H1 (cell line): ENCODE data around the gene DGKH. TPM values are rescaled to one million over a fixed set of nuclear protein-coding genes. Genes with fewer than 3 reads are reported as not detected.

Experiments used
- CTCF ChIA-PET: fragments of 300-600 bp; sonication (Branson Sonifier 250); formaldehyde crosslinking; loops from one replicate; lab custom pipeline; 2021; ENCODE audit not compliant: partially characterized antibody; lab: Charles Lee
- POLR2A ChIA-PET: fragments of 300-600 bp; sonication (Branson Sonifier 250); formaldehyde crosslinking; loops from one replicate; lab custom pipeline; 2021; ENCODE audit warnings: inconsistent platforms; ENCODE audit not compliant: partially characterized antibody; lab: Charles Lee
- DNase-seq, 2 experiments: peaks; one replicate each; pipeline versions ENCODE4 v3.0.0 to v3.0.0-alpha.2; 2010 to 2022; ENCODE audit warnings: low spot score in 2 of 2, low read depth in 1 of 2, mixed read lengths in 1 of 2
- FAIRE-seq: peaks from 2 replicates; lab custom pipeline; 2011; peaks lifted over from hg19 to GRCh38; lab: Jason Lieb, UNC
- H2AFZ ChIP-seq: 2 replicates; pipeline ENCODE4 v1.8.1; 2012; ENCODE audit warnings: low read length, inconsistent platforms
- H2AK5ac ChIP-seq: 2 replicates; pipeline ENCODE4 v1.6.1; 2013; ENCODE audit warnings: low read depth, low read length
- H2BK120ac ChIP-seq: replicated peaks from 2 replicates; pipeline ENCODE3; 2013; ENCODE audit warnings: low read depth, low read length, inconsistent platforms
- H2BK12ac ChIP-seq: 2 replicates; pipeline ENCODE4 v1.6.1; 2013; ENCODE audit warnings: low read depth, low read length
- H2BK15ac ChIP-seq: 2 replicates; pipeline ENCODE4 v1.6.1; 2013; ENCODE audit warnings: low read length
- H2BK20ac ChIP-seq: 2 replicates; pipeline ENCODE4 v1.6.1; 2013; ENCODE audit warnings: low read length
- H2BK5ac ChIP-seq: 2 replicates; pipeline ENCODE4 v1.6.1; 2013; ENCODE audit warnings: low read depth, low read length
- H3K14ac ChIP-seq: 2 replicates; pipeline ENCODE4 v1.6.1; 2013; ENCODE audit warnings: inconsistent platforms; ENCODE audit not compliant: insufficient read length
- H3K18ac ChIP-seq: 2 replicates; pipeline ENCODE4 v1.6.1; 2013; ENCODE audit warnings: low read length; ENCODE audit errors: extremely low read depth
- H3K23ac ChIP-seq: 2 replicates; pipeline ENCODE4 v1.6.1; 2013; ENCODE audit warnings: inconsistent platforms; ENCODE audit not compliant: insufficient read length
- H3K23me2 ChIP-seq: 2 replicates; pipeline ENCODE4 v1.6.1; 2013; ENCODE audit warnings: low read depth, low read length
- H3K27ac ChIP-seq: 2 replicates; pipeline ENCODE4 v1.6.1; 2011; ENCODE audit warnings: low read depth, low read length, inconsistent platforms
- H3K27me3 ChIP-seq, 4 experiments: replicated peaks in 1 of 4; 1 replicate in 1 of 4; 2 replicates in 3 of 4; pipeline versions ENCODE4 v1.6.1 to v1.8.1; 2011 to 2013; ENCODE audit warnings: low read length in 3 of 4, mild to moderate bottlenecking in 3 of 4, inconsistent platforms in 2 of 4, mixed read lengths in 2 of 4, moderate library complexity in 1 of 4; ENCODE audit not compliant: control insufficient read depth in 3 of 4, insufficient read depth in 3 of 4; ENCODE audit errors: extremely low read depth in 1 of 4
- H3K36me3 ChIP-seq, 4 experiments: 2 replicates each; pipeline versions ENCODE4 v1.6.1 to v1.8.1; 2011 to 2013; ENCODE audit warnings: mild to moderate bottlenecking in 4 of 4, low read length in 3 of 4, moderate library complexity in 2 of 4, control low read depth in 1 of 4, inconsistent platforms in 1 of 4; ENCODE audit not compliant: insufficient read depth in 4 of 4, control insufficient read depth in 2 of 4
- H3K4ac ChIP-seq: replicated peaks from 2 replicates; pipeline ENCODE3; 2013; ENCODE audit warnings: low read length, low read depth, mixed read lengths, inconsistent platforms; ENCODE audit not compliant: insufficient read length
- H3K4me1 ChIP-seq, 4 experiments: replicated peaks in 1 of 4; 1 replicate in 1 of 4; 2 replicates in 3 of 4; pipeline versions ENCODE4 v1.6.1 to v1.8.1; 2011 to 2013; ENCODE audit warnings: low read length in 3 of 4, inconsistent platforms in 2 of 4, mixed read lengths in 1 of 4; ENCODE audit not compliant: insufficient read depth in 4 of 4, control insufficient read depth in 3 of 4
- H3K4me2 ChIP-seq, 2 experiments: 2 replicates each; pipeline versions ENCODE4 v1.6.1 to v1.8.1; 2011 to 2013; ENCODE audit warnings: low read depth in 2 of 2, low read length in 2 of 2, control low read depth in 1 of 2, inconsistent platforms in 1 of 2, mild to moderate bottlenecking in 1 of 2; ENCODE audit not compliant: insufficient read depth in 1 of 2
- H3K4me3 ChIP-seq, 4 experiments: fragments of 200-600, 300-600 bp in 1 of 4; sonication (generic), shearing (Covaris generic), sonication (Bioruptor Twin) in 1 of 4; 2 replicates each; pipeline versions ENCODE4 v1.5.1 to v1.8.1; 2011 to 2016; ENCODE audit warnings: low read length in 4 of 4, low read depth in 3 of 4, control low read depth in 2 of 4, inconsistent platforms in 2 of 4, mild to moderate bottlenecking in 2 of 4, mixed read lengths in 1 of 4, moderate library complexity in 1 of 4; ENCODE audit not compliant: insufficient read depth in 2 of 4; ENCODE audit errors: extremely low read depth in 1 of 4
- H3K56ac ChIP-seq: replicated peaks from 2 replicates; pipeline ENCODE3; 2013; ENCODE audit warnings: low read depth, mild to moderate bottlenecking, mixed read lengths, low read length, inconsistent platforms; ENCODE audit not compliant: insufficient read length
- H3K79me1 ChIP-seq: 2 replicates; pipeline ENCODE4 v1.6.1; 2013; ENCODE audit warnings: low read depth, low read length, control low read depth
- H3K79me2 ChIP-seq, 2 experiments: 2 replicates each; pipeline versions ENCODE4 v1.6.1 to v1.8.1; 2012 to 2013; ENCODE audit warnings: low read length in 2 of 2, mild to moderate bottlenecking in 2 of 2, inconsistent platforms in 1 of 2; ENCODE audit not compliant: insufficient read depth in 2 of 2, control insufficient read depth in 1 of 2
- H3K9ac ChIP-seq, 4 experiments: replicated peaks in 1 of 4; 1 replicate in 1 of 4; 2 replicates in 3 of 4; pipeline versions ENCODE4 v1.6.1 to v1.8.1; 2011 to 2013; ENCODE audit warnings: low read depth in 3 of 4, low read length in 3 of 4, control low read depth in 2 of 4, mild to moderate bottlenecking in 2 of 4, moderate library complexity in 2 of 4, inconsistent platforms in 1 of 4; ENCODE audit errors: extremely low read depth in 1 of 4
- H3K9me3 ChIP-seq, 2 experiments: 2 replicates each; pipeline versions ENCODE4 v1.6.1 to v1.8.1; 2012 to 2013; ENCODE audit warnings: mild to moderate bottlenecking in 2 of 2, moderate library complexity in 2 of 2, control low read depth in 1 of 2, inconsistent platforms in 1 of 2, low read depth in 1 of 2, low read length in 1 of 2, mixed read lengths in 1 of 2; ENCODE audit not compliant: insufficient read depth in 2 of 2
- H4K20me1 ChIP-seq, 2 experiments: replicated peaks in 1 of 2; 2 replicates each; pipeline versions ENCODE3 to v1.8.1; 2011 to 2013; ENCODE audit warnings: inconsistent platforms in 2 of 2, low read length in 2 of 2, mild to moderate bottlenecking in 1 of 2; ENCODE audit not compliant: insufficient read depth in 2 of 2, control insufficient read depth in 1 of 2
- H4K5ac ChIP-seq: 2 replicates; pipeline ENCODE4 v1.6.1; 2013; ENCODE audit warnings: low read length, low read depth, mixed read lengths, inconsistent platforms; ENCODE audit not compliant: insufficient read length
- H4K8ac ChIP-seq: 2 replicates; pipeline ENCODE4 v1.8.0; 2013; ENCODE audit warnings: mild to moderate bottlenecking, moderate library complexity, low read length, inconsistent platforms; ENCODE audit not compliant: insufficient read depth; ENCODE audit errors: extremely low read depth
- H4K91ac ChIP-seq: replicated peaks from 2 replicates; pipeline ENCODE3; 2013; ENCODE audit warnings: low read length, mixed read lengths, inconsistent platforms; ENCODE audit not compliant: insufficient read length
- HDAC6 ChIP-seq: IDR thresholded peaks from one replicate; pipeline ENCODE4 v1.7.1; 2012; ENCODE audit warnings: low read depth, mild to moderate bottlenecking, inconsistent platforms, low read length, moderate library complexity
- NANOG ChIP-seq: IDR thresholded peaks from 2 replicates; pipeline ENCODE4 v1.6.1; 2011; ENCODE audit warnings: low read length, low read depth, mild to moderate bottlenecking, inconsistent platforms; ENCODE audit not compliant: insufficient read depth, poor library complexity, severe bottlenecking
- RNF2 ChIP-seq: fragments of 200-900, 300-1000 bp; sonication (generic); IDR thresholded peaks from 2 replicates; pipeline ENCODE4 v1.7.1; 2016; ENCODE audit warnings: borderline replicate concordance, low read depth, mild to moderate bottlenecking, antibody characterized with exemption, low read length; ENCODE audit not compliant: poor library complexity, severe bottlenecking; ENCODE audit errors: missing control alignments
- WGBS, 2 experiments: shearing (Covaris generic) in 1 of 2; methylation state at CpG; one replicate each; pipeline versions ENCODE4 v1.1.6 to v1.1.7; 2013 to 2015; ENCODE audit warnings: low lambda C conversion rate in 2 of 2, mixed read lengths in 2 of 2, inconsistent platforms in 1 of 2, low coverage in 1 of 2, missing lambda C conversion rate in 1 of 2; ENCODE audit not compliant: insufficient replicate concordance in 2 of 2, insufficient coverage in 1 of 2, insufficient read length in 1 of 2; ENCODE audit errors: extremely low coverage in 1 of 2, missing lambda C conversion rate in 1 of 2; 5-methylcytosine and 5-hydroxymethylcytosine counted together
- polyA plus RNA-seq, 7 experiments: library from polyadenylated mRNA; depleted of rRNA in 3 of 7; stranded (reverse) in 5 of 7; unstranded in 2 of 7; fragments of >200 nt in 5 of 7; fragments of 200-250 nt in 2 of 7; gene quantifications; 1 replicate in 5 of 7; 2 replicates in 1 of 7; 4 replicates in 1 of 7; pipeline versions ENCODE4 v1.2.1 to v1.2.3, GENCODE V29; 2011 to 2013; ENCODE audit warnings: missing spikeins in 2 of 7, mixed read lengths in 2 of 7
- total RNA-seq: library from RNA; stranded (reverse); fragmentation: NEBNext Ultra II Directional; extraction: Animal tissue kit (Norgen Biotek cat#: 25700); gene quantifications from 2 replicates; pipeline ENCODE4 v1.2.1, GENCODE V29; 2021

Gene DGKH
- total and polyA plus RNA-seq, 2 of the 8 experiments (the other 6 are each of a cell fraction or from before 2014, with no cell fraction given): 2.1 to 7.9 TPM

- Histone ChIP-seq H3K4me2 (no peak overlapping the region), H4K20me1 (no peaks in the 10 kb centered on the region), H2BK5ac (no peak overlapping the region), H3K56ac (no peak overlapping the region), H3K27ac (no peak overlapping the region), H2BK15ac (no peak overlapping the region), H3K4me1 (peaks cover 0 to 6% (median 2%) of the 10 kb centered on the region in 4 experiments; a peak in 2 of 7 replicates), H3K9ac (no peak overlapping the region), H3K23me2 (no peaks in the 10 kb centered on the region; the same call in 1 of the 2 replicates), H3K23ac (no peak overlapping the region), H3K27me3 (no peaks in the 10 kb centered on the region), H4K5ac (no peak overlapping the region), H3K79me2 (no peaks in the 10 kb centered on the region), H3K18ac (no peak overlapping the region), H3K9me3 (no peaks in the 10 kb centered on the region), H2AK5ac (no peak overlapping the region), H4K91ac (no peak overlapping the region), H2BK12ac (no peak overlapping the region), H2AFZ (no peak overlapping the region), H3K79me1 (no peaks in the 10 kb centered on the region; the same call in 1 of the 2 replicates), H4K8ac (no peak overlapping the region), H3K4ac (no peak overlapping the region), H3K14ac (no peak overlapping the region), H3K36me3 (no peaks in the 10 kb centered on the region; a peak in 1 of 8 replicates), H2BK20ac (no peak overlapping the region), H2BK120ac (no peak overlapping the region), H3K4me3 (no peak overlapping the region)
- 91% methylated on average over 5 of the region's 5 CpGs; no CpG with 5 or more reads in 1 of the 2 experiments for WGBS, 2 experiments
- POLR2A ChIA-PET: interaction anchor here (0.9 kb wide), 1 partner anchor 17 kb away, joined by 3 read pairs; no protein-coding TSS in a partner anchor
- CTCF ChIA-PET: interaction anchor here (1.3 kb wide), 1 partner anchor 9 kb away, joined by 4 read pairs; no protein-coding TSS in a partner anchor
- DNase-seq (no peak), FAIRE-seq (no peak)
- TF ChIP-seq RNF2 (no peak), NANOG (no peak), HDAC6 (no peak)
Observed at GRCh38 chr13:42119041-42119440, 70.6 kb downstream of the DGKH start.
